Measurements from ENCODE around the gene SOAT1.
"Not testable (repeated sequence)": the region's sequence is repeated elsewhere in the genome, so short reads cannot be mapped to it uniquely, and the experiment has no call there.

Gene SOAT1

DNA sequence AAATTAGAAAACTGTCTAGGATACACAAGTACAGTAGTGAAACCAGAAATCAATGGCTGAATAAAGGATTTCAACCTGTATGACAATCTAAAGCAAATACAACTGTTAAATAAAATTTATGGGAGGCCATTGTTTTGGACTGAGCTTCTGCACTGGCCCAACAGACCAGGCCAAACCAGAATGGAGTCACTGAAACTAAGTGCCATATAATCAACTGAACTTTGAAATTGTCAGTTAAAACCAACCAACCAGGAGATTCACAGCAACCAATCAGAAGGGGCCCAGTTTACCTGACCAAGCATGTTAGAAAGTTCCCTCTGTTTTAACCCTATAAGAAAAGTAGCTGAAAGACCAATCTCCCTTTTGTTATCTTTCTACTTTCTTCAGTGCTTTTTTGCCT lies 30.5 kb upstream of the SOAT1 start:
- DNase-seq (ENCODE audit: low read depth) = no peak
- H3K4me3 ChIP-seq (ENCODE audit: low read length) = no peak overlapping the region
- TF ChIP-seq, protein P1, sequence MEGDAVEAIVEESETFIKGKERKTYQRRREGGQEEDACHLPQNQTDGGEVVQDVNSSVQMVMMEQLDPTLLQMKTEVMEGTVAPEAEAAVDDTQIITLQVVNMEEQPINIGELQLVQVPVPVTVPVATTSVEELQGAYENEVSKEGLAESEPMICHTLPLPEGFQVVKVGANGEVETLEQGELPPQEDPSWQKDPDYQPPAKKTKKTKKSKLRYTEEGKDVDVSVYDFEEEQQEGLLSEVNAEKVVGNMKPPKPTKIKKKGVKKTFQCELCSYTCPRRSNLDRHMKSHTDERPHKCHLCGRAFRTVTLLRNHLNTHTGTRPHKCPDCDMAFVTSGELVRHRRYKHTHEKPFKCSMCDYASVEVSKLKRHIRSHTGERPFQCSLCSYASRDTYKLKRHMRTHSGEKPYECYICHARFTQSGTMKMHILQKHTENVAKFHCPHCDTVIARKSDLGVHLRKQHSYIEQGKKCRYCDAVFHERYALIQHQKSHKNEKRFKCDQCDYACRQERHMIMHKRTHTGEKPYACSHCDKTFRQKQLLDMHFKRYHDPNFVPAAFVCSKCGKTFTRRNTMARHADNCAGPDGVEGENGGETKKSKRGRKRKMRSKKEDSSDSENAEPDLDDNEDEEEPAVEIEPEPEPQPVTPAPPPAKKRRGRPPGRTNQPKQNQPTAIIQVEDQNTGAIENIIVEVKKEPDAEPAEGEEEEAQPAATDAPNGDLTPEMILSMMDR (conservative IDR thresholded peaks at IDR 0.05; ENCODE audit: low read depth, low read length) = no peak

DNA sequence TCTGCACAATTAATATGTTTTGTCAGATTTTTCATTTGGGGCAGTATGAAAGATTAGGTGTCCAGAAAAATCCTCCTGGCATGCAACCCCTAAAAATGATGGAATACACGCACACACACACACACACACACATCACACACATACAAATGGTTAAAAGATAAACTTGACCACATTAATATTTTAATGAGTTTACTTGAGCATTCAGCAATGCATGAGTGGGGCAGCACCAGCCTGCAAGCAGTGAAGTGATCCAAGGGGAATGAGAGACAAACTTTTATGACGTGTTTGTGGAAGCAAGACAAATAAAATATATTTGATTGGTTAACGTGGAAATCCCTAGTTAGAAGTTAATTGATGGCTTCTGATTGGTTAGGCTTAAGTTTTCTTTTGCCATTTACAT lies 29.1 kb upstream of the SOAT1 start:
- no peak overlapping the region for H3K4me3 ChIP-seq (ENCODE audit: low read length)
- TF ChIP-seq, protein P1 (conservative IDR thresholded peaks at IDR 0.05; ENCODE audit: low read depth, low read length) = no peak
- DNase-seq (ENCODE audit: low read depth) = no peak

DNA sequence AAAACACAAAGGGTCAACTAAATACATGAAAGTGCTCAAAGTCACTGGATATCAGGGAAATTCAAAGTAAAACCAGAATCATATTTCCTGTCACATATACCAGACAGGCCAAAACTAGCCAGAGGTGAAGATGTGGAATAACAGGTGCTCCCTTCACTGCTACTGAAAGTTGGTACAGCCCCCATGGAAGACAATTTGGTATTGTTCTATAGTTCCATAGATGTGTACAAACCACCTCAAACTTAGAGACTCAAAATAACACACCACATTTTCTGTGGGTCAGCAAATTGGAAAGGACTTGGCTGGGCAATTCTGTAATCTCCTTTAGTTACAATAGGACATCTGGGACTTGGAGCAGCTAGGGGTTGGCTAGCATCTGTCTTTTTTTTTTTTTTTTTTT lies 24.5 kb upstream of the SOAT1 start:
- H3K4me3 ChIP-seq (ENCODE audit: low read length) = no peak overlapping the region
- TF ChIP-seq, protein P1 (conservative IDR thresholded peaks at IDR 0.05; ENCODE audit: low read depth, low read length) = no peak
- no peak for DNase-seq (ENCODE audit: low read depth)

DNA sequence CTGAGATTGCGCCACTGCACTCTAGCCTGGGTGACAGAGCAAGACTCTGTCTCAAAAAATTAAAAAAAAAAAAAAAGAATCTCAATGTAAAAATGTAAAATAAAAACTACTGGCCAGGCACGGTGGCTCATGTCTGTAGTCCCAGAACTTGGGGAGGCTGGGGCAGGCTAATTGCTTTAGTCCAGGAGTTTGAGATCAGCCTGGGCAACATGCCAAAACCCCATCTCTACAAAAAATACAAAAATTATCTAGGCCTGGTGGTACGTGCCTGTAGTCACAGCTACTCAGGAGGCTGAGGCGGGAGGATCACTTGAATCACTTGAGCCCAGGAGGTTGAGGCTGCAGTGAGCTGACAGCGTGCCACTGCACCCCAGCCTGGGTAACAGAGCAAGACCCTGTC lies 19.2 kb upstream of the SOAT1 start:
- not testable (repeated sequence) for H3K4me3 ChIP-seq (ENCODE audit: low read length); DNase-seq (ENCODE audit: low read depth)

DNA sequence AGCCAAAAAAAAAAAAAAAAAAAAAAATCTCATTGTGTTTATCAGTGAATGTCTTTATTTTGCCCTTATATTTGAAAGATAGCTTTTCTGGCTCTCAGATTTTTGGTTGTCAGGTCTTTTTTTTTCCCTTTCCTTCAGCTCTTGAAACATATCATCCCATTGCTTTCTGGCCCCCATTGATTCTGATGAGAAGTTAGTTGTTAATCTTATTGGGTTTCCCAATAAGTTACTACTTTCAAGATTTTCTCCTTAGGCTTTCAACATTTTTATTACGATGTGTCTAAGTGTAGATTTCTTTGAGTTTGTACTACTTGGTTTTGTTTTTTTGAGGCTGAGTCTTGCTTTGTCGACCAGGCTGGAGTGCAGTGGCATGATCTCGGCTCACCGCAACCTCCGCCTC lies 14.7 kb upstream of the SOAT1 start:
- no peak for DNase-seq (ENCODE audit: low read depth)
- TF ChIP-seq, protein P1 (conservative IDR thresholded peaks at IDR 0.05; ENCODE audit: low read depth, low read length) = no peak
- no peak overlapping the region for H3K4me3 ChIP-seq (ENCODE audit: low read length)

DNA sequence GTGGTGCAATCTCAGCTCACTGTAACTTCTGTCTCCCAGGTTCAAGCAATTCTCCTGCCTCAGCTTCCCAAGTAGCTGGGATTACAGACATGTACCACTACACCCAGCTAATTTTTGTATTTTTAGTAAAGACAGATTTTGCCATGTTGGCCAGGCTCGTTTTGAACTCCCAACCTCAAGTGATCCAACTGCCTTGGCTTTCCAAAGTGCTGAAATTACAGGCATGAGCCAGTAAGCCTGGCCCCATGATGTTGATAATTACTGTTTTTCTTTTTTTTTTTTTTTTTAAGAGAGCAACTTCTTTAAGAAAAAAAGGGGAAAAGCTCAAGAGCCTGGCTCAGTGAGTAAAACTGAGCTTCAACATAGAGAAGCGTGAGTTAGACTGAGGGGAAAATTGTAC lies 9.6 kb upstream of the SOAT1 start:
- TF ChIP-seq, protein P1 (conservative IDR thresholded peaks at IDR 0.05; ENCODE audit: low read depth, low read length) = no peak
- DNase-seq (ENCODE audit: low read depth) = no peak
- H3K4me3 ChIP-seq (ENCODE audit: low read length) = no peak overlapping the region

DNA sequence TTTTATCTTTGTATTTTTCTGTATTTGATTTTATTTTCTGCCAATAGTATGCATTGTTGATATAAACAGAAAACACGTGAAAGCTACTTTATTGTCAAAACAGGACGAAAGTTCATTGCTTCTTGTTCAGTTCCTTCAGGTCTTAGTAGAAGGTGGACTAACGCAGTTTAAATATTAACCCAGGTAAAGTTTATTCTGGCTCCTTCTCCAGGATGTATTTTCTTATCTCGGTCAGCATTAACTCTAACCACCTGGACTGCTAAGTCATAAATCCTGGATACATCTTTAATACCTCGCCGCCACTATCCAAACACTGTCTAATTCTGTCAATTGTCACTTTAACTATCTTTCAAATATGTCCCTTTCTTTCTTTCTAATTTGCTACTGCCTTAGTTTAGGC lies 5.7 kb upstream of the SOAT1 start:
- TF ChIP-seq, protein P1 (conservative IDR thresholded peaks at IDR 0.05; ENCODE audit: low read depth, low read length) = no peak
- DNase-seq (ENCODE audit: low read depth) = no peak
- no peak overlapping the region for H3K4me3 ChIP-seq (ENCODE audit: low read length)

DNA sequence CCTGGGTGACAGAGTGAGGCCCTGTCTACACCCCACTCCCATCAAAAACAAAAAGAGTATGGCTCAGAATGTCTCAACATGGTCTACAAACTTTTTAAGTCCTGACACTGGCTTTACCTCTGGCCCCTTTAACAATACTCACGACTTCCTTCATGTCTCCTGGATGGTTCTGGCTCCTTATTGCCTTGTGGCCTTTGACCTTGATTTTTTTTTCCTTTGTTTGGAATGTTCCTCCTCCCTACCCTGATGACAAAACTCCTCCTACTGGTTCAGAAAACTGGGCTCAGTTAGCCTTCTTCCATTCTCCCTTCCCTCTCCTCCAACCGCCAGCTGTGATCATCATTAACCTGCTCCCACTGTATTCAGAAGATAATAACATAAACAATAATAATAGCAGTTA lies 4.6 kb upstream of the SOAT1 start:
- no peak overlapping the region for H3K4me3 ChIP-seq (ENCODE audit: low read length)
- no peak for DNase-seq (ENCODE audit: low read depth)
- TF ChIP-seq, protein P1 (conservative IDR thresholded peaks at IDR 0.05; ENCODE audit: low read depth, low read length) = no peak

Data from retinal pigment epithelial cell (primary cell).